Eye (tissue), 1 donor: Measurements from ENCODE around the gene PHOX2A.
"Not testable (repeated sequence)": the region's sequence is repeated elsewhere in the genome, so short reads cannot be mapped to it uniquely, and the experiment has no call there.

Experiments
- DNase-seq: peaks from one replicate; pipeline ENCODE4 v3.0.0-alpha.2; 2015

The PHOX2A gene

GRCh38 chr11:72244060-72244360 lies at the start of gene PHOX2A:
PHOX2A (minus strand) TSS chr11:72244176; CDS start chr11:72244004, 172 bp downstream.
- DNase-seq: peak; percentile 35

- no peak for DNase-seq
Observed at GRCh38 chr11:72293391-72293790, 49.4 kb upstream of the PHOX2A start.

- no peak for DNase-seq
Observed at GRCh38 chr11:72292106-72292785, 48.3 kb upstream of the PHOX2A start.

GRCh38 chr11:72290741-72291140 lies 46.8 kb upstream of the PHOX2A start:
- DNase-seq: not testable (repeated sequence)

GRCh38 chr11:72287293-72287692 lies 43.3 kb upstream of the PHOX2A start:
- DNase-seq: no peak

- no peak for DNase-seq
Observed at GRCh38 chr11:72283947-72284346, 40.0 kb upstream of the PHOX2A start.

- DNase-seq: no peak
Observed at GRCh38 chr11:72280726-72281315, 36.8 kb upstream of the PHOX2A start.

- DNase-seq: no peak
Observed at GRCh38 chr11:72280037-72280436, 36.1 kb upstream of the PHOX2A start.

- DNase-seq: no peak
Observed at GRCh38 chr11:72278905-72279304, 34.9 kb upstream of the PHOX2A start.

GRCh38 chr11:72274435-72274834 lies 30.5 kb upstream of the PHOX2A start:
- DNase-seq: no peak

GRCh38 chr11:72271980-72272379 lies 28.0 kb upstream of the PHOX2A start:
- no peak for DNase-seq

- no peak for DNase-seq
Observed at GRCh38 chr11:72267956-72268617, 24.1 kb upstream of the PHOX2A start.

- DNase-seq: not testable (repeated sequence)
Observed at GRCh38 chr11:72266960-72267359, 23.0 kb upstream of the PHOX2A start.

- DNase-seq: no peak
Observed at GRCh38 chr11:72265951-72266350, 22.0 kb upstream of the PHOX2A start.

GRCh38 chr11:72263361-72263760 lies 19.4 kb upstream of the PHOX2A start:
- no peak for DNase-seq

- DNase-seq: no peak
Observed at GRCh38 chr11:72260574-72260973, 16.6 kb upstream of the PHOX2A start.

GRCh38 chr11:72259490-72259889 lies 15.5 kb upstream of the PHOX2A start:
- no peak for DNase-seq

- DNase-seq: no peak
Observed at GRCh38 chr11:72257570-72257969, 13.6 kb upstream of the PHOX2A start.

GRCh38 chr11:72254299-72254993 lies 10.5 kb upstream of the PHOX2A start:
- DNase-seq: no peak

- DNase-seq: no peak
Observed at GRCh38 chr11:72253392-72253791, 9.4 kb upstream of the PHOX2A start.

- no peak for DNase-seq
Observed at GRCh38 chr11:72251614-72252013, 7.6 kb upstream of the PHOX2A start.

- no peak for DNase-seq
Observed at GRCh38 chr11:72250661-72251464, 6.9 kb upstream of the PHOX2A start.

GRCh38 chr11:72249961-72250360 lies 6.0 kb upstream of the PHOX2A start:
- no peak for DNase-seq
